ENCODE results near the gene FRK.

- TF ChIP-seq CTCF (IDR thresholded peaks at IDR 0.05; ENCODE audit: insufficient read depth, low read depth, low read length) = peak; percentile 92
- no peak for TF ChIP-seq EZH2 (IDR thresholded peaks at IDR 0.05; ENCODE audit: insufficient read depth, low read length)
Observed at GRCh38 chr6:116010790-116011401, 49.8 kb downstream of the FRK start.
